ENCODE data around the gene CLINT1.

CLINT1 gene

GRCh38 chr5:157870837-157871834 is 12.2 kb upstream of the CLINT1 start:
- TF ChIP-seq GATA3 (IDR thresholded peaks at IDR 0.05; ENCODE audit: low read depth, low read length), result no peak
- no peak for TF ChIP-seq GATA2 (IDR thresholded peaks at IDR 0.05; ENCODE audit: low read depth, low read length)

- TF ChIP-seq GATA3 (IDR thresholded peaks at IDR 0.05; ENCODE audit: low read depth, low read length), result no peak
- no peak for TF ChIP-seq GATA2 (IDR thresholded peaks at IDR 0.05; ENCODE audit: low read depth, low read length)
Observed at GRCh38 chr5:157867751-157868387, 8.9 kb upstream of the CLINT1 start.

- no peak for TF ChIP-seq GATA3 (IDR thresholded peaks at IDR 0.05; ENCODE audit: low read depth, low read length)
- no peak for TF ChIP-seq GATA2 (IDR thresholded peaks at IDR 0.05; ENCODE audit: low read depth, low read length)
Observed at GRCh38 chr5:157866536-157866935, 7.6 kb upstream of the CLINT1 start.

GRCh38 chr5:157865781-157866180 is 6.8 kb upstream of the CLINT1 start:
- TF ChIP-seq GATA3 (IDR thresholded peaks at IDR 0.05; ENCODE audit: low read depth, low read length), result no peak
- no peak for TF ChIP-seq GATA2 (IDR thresholded peaks at IDR 0.05; ENCODE audit: low read depth, low read length)

GRCh38 chr5:157864067-157864466 is 5.1 kb upstream of the CLINT1 start:
- no peak for TF ChIP-seq GATA3 (IDR thresholded peaks at IDR 0.05; ENCODE audit: low read depth, low read length)
- no peak for TF ChIP-seq GATA2 (IDR thresholded peaks at IDR 0.05; ENCODE audit: low read depth, low read length)

- no peak for TF ChIP-seq GATA3 (IDR thresholded peaks at IDR 0.05; ENCODE audit: low read depth, low read length)
- TF ChIP-seq GATA2 (IDR thresholded peaks at IDR 0.05; ENCODE audit: low read depth, low read length), result no peak
Observed at GRCh38 chr5:157862183-157862851, 3.4 kb upstream of the CLINT1 start.

GRCh38 chr5:157860898-157861890 is 2.2 kb upstream of the CLINT1 start:
- TF ChIP-seq GATA3 (IDR thresholded peaks at IDR 0.05; ENCODE audit: low read depth, low read length) (no peak), GATA2 (IDR thresholded peaks at IDR 0.05; ENCODE audit: low read depth, low read length) (no peak)

- no peak for TF ChIP-seq GATA2 (IDR thresholded peaks at IDR 0.05; ENCODE audit: low read depth, low read length)
- no peak for TF ChIP-seq GATA3 (IDR thresholded peaks at IDR 0.05; ENCODE audit: low read depth, low read length)
Observed at GRCh38 chr5:157859227-157859575, 256 bp upstream of the CLINT1 start.

GRCh38 chr5:157857816-157858526 is 974 bp downstream of the CLINT1 start:
- no peak for TF ChIP-seq GATA2 (IDR thresholded peaks at IDR 0.05; ENCODE audit: low read depth, low read length)
- TF ChIP-seq GATA3 (IDR thresholded peaks at IDR 0.05; ENCODE audit: low read depth, low read length), result no peak

GRCh38 chr5:157855404-157855994 is 3.4 kb downstream of the CLINT1 start:
- TF ChIP-seq GATA2 (IDR thresholded peaks at IDR 0.05; ENCODE audit: low read depth, low read length) (no peak), GATA3 (IDR thresholded peaks at IDR 0.05; ENCODE audit: low read depth, low read length) (no peak)

GRCh38 chr5:157845914-157846598 is 12.9 kb downstream of the CLINT1 start:
- no peak for TF ChIP-seq GATA3 (IDR thresholded peaks at IDR 0.05; ENCODE audit: low read depth, low read length)
- no peak for TF ChIP-seq GATA2 (IDR thresholded peaks at IDR 0.05; ENCODE audit: low read depth, low read length)

GRCh38 chr5:157842787-157843186 is 16.2 kb downstream of the CLINT1 start:
- TF ChIP-seq GATA3 (IDR thresholded peaks at IDR 0.05; ENCODE audit: low read depth, low read length) (no peak), GATA2 (IDR thresholded peaks at IDR 0.05; ENCODE audit: low read depth, low read length) (no peak)
